GM12878 (cell line): ENCODE measurements around the gene OR12D2. TPM values are rescaled to one million over a fixed set of nuclear protein-coding genes. Genes with fewer than 3 reads are reported as not detected.
"Not testable (repeated sequence)": the region's sequence is repeated elsewhere in the genome, so short reads cannot be mapped to it uniquely, and the experiment has no call there.

Experiments used
- ATAC-seq: fragments of 200-7000 bp; cut with Tn5 transposase; 3 replicates; pipeline ENCODE4 v1.9.1; 2020; ENCODE audit warnings: mild to moderate bottlenecking, moderate library complexity
- Bru-seq: library from RNA; stranded (reverse); fragments of 400-500 nt; gene quantifications from one replicate; lab custom pipeline; 2021; lab: Mats Ljungman, UMichigan
- BruChase-seq, 2 experiments: library from RNA; stranded (reverse); fragments of 400-500 nt; gene quantifications; one replicate each; lab custom pipeline; 2021; lab: Mats Ljungman, UMichigan
- BruUV-seq: library from RNA; stranded (reverse); fragments of 400-500 nt; replicated peaks from 2 replicates; lab custom pipeline; 2021; lab: Mats Ljungman, UMichigan
- CTCF ChIA-PET: fragments of 300-600 bp; sonication (Branson Sonifier 250); formaldehyde crosslinking; extraction: SDS; loops from one replicate; lab custom pipeline; 2021; ENCODE audit warnings: inconsistent platforms; lab: Yijun Ruan, JAX
- POLR2A ChIA-PET: fragments of 350-600 bp; formaldehyde crosslinking; extraction: SDS; loops from one replicate; lab custom pipeline; 2021; ENCODE audit warnings: inconsistent platforms; lab: Charles Lee
- RAD21 ChIA-PET: fragments of 300-600 bp; sonication (Branson Sonifier 250); formaldehyde crosslinking; loops from one replicate; lab custom pipeline; 2023; ENCODE audit warnings: antibody characterized with exemption; ENCODE audit not compliant: unreplicated experiment; lab: Charles Lee
- SMC1A ChIA-PET: fragments of 300-600 bp; sonication (Branson Sonifier 250); formaldehyde crosslinking; loops from one replicate; lab custom pipeline; 2023; ENCODE audit not compliant: unreplicated experiment, uncharacterized antibody; lab: Charles Lee
- DNase-seq: peaks from one replicate; pipeline ENCODE4 v3.0.0-alpha.2; 2011; ENCODE audit warnings: low read depth, low spot score
- FAIRE-seq: peaks from 3 replicates; lab custom pipeline; 2011; peaks lifted over from hg19 to GRCh38; lab: Jason Lieb, UNC
- H2AFZ ChIP-seq: 2 replicates; pipeline ENCODE4 v1.6.0; 2011; ENCODE audit warnings: low read depth, low read length, control low read depth; ENCODE audit not compliant: control insufficient read depth
- H3K27ac ChIP-seq: 2 replicates; pipeline ENCODE4 v1.5.1; 2011; ENCODE audit warnings: control low read depth; ENCODE audit not compliant: control insufficient read depth, insufficient read depth
- H3K27me3 ChIP-seq, 2 experiments: replicated peaks in 1 of 2; 2 replicates each; pipeline versions ENCODE4 v1.6.0 to v1.6.1; 2011; ENCODE audit warnings: low read length in 1 of 2; ENCODE audit not compliant: control insufficient read depth in 2 of 2, insufficient read depth in 2 of 2
- H3K36me3 ChIP-seq, 2 experiments: 2 replicates each; pipeline ENCODE4 v1.5.1; 2011; ENCODE audit warnings: low read length in 1 of 2; ENCODE audit not compliant: control insufficient read depth in 2 of 2, insufficient read depth in 2 of 2
- H3K4me1 ChIP-seq: 2 replicates; pipeline ENCODE4 v1.6.1; 2011; ENCODE audit warnings: mild to moderate bottlenecking, low read length, moderate library complexity, mixed read lengths; ENCODE audit not compliant: control insufficient read depth, insufficient read depth
- H3K4me2 ChIP-seq: 2 replicates; pipeline ENCODE4 v1.6.0; 2011; ENCODE audit warnings: control low read depth; ENCODE audit not compliant: control insufficient read depth, insufficient read depth
- H3K4me3 ChIP-seq: fragments of 200-600 bp; sonication (generic); 2 replicates; pipeline ENCODE4 v1.5.1; 2016
- H3K79me2 ChIP-seq: 2 replicates; pipeline ENCODE4 v1.6.0; 2011; ENCODE audit warnings: low read length; ENCODE audit not compliant: control insufficient read depth, insufficient read depth
- H3K9ac ChIP-seq: 2 replicates; pipeline ENCODE4 v1.8.0; 2011; ENCODE audit warnings: low read length, control low read depth, mixed read lengths; ENCODE audit not compliant: control insufficient read depth, insufficient read depth
- H3K9me3 ChIP-seq: replicated peaks from 3 replicates; pipeline ENCODE4 v1.5.1; 2011; ENCODE audit warnings: mild to moderate bottlenecking, low read length; ENCODE audit not compliant: control insufficient read depth, insufficient read depth
- H4K20me1 ChIP-seq: 2 replicates; pipeline ENCODE4 v1.6.0; 2011; ENCODE audit not compliant: control insufficient read depth, insufficient read depth
- ASH2L ChIP-seq: fragments of 300-600, 200-600 bp; sonication (generic); IDR thresholded peaks from 2 replicates; pipeline ENCODE4 v1.6.1; 2017; ENCODE audit warnings: low read depth, mild to moderate bottlenecking, borderline replicate concordance
- CBX5 ChIP-seq: sonication (generic); IDR thresholded peaks from 2 replicates; pipeline ENCODE4 v1.6.1; 2016; ENCODE audit warnings: low read depth, moderate library complexity, mild to moderate bottlenecking, inconsistent platforms
- HDGF ChIP-seq: fragments of 450-650 bp; IDR thresholded peaks from 2 replicates; pipeline ENCODE4 v1.6.1; 2016; ENCODE audit warnings: antibody characterized with exemption
- SRF ChIP-seq, 2 experiments: IDR thresholded peaks; 2 replicates each; pipeline ENCODE4 v1.6.1; 2011; ENCODE audit warnings: low read depth in 2 of 2, low read length in 2 of 2, mild to moderate bottlenecking in 1 of 2, moderate library complexity in 1 of 2
- WGBS: methylation state at CpG from one replicate; pipeline ENCODE4 v1.1.6; 2016; ENCODE audit warnings: low lambda C conversion rate; ENCODE audit not compliant: insufficient replicate concordance, insufficient coverage; ENCODE audit errors: missing lambda C conversion rate; 5-methylcytosine and 5-hydroxymethylcytosine counted together
- in situ Hi-C: fragments of 300-500 bp; cut with MboI; formaldehyde crosslinking; loops from 9 replicates; pipeline ENCODE4 v1.14.3; 2018; ENCODE audit warnings: mixed read lengths
- intact Hi-C: fragments of 100-400 bp; cut with micrococcal nuclease; formaldehyde crosslinking; loops from one replicate; pipeline ENCODE4 v1.14.2; 2022; ENCODE audit not compliant: unreplicated experiment
- long read RNA-seq, 2 experiments: library from polyadenylated mRNA; unstranded; transcript quantifications; one replicate each; pipeline ENCODE4 v2.0.0, GENCODE V29; 2019 to 2020
- polyA minus RNA-seq, 3 experiments: library from RNA; depleted of rRNA, polyadenylated mRNA; stranded (reverse); fragments of >200 nt; gene quantifications; 2 replicates each; pipeline ENCODE4 v1.2.3, GENCODE V29; 2011
- polyA plus RNA-seq, 11 experiments: library from polyadenylated mRNA; depleted of rRNA in 4 of 11; unstranded in 6 of 11; stranded (reverse) in 5 of 11; fragments of >200 nt; fragmentation: Nextera tagmentation in 4 of 11; fragmentation: Illumina TruSeq in 1 of 11; extraction: Ambion mirVana in 4 of 11; extraction: Trizol in 1 of 11; gene quantifications; 1 replicate in 1 of 11; 2 replicates in 10 of 11; pipeline versions ENCODE4 v1.2.1 to v1.2.3, GENCODE V29; 2011 to 2016; ENCODE audit warnings: inconsistent platforms in 2 of 11, missing spikeins in 2 of 11, low read depth in 1 of 11
- total RNA-seq, 4 experiments: library from RNA; depleted of rRNA in 3 of 4; stranded (reverse); fragments of >200 nt in 3 of 4; fragmentation: Illumina TruSeq in 1 of 4; extraction: Trizol in 1 of 4; gene quantifications; 2 replicates each; pipeline versions ENCODE4 v1.2.1 to v1.2.3, GENCODE V29; 2013 to 2021
- TF ChIP-seq, protein P1 (sequence below): fragments of 450-650 bp; conservative IDR thresholded peaks from 2 replicates; pipeline ENCODE4 v1.6.1; 2017; ENCODE audit warnings: mild to moderate bottlenecking, moderate library complexity
- TF ChIP-seq, protein P2 (sequence below): fragments of 450-650 bp; IDR thresholded peaks from 2 replicates; pipeline ENCODE4 v1.6.1; 2016; ENCODE audit warnings: mild to moderate bottlenecking, moderate library complexity, borderline replicate concordance

Gene OR12D2, protein sequence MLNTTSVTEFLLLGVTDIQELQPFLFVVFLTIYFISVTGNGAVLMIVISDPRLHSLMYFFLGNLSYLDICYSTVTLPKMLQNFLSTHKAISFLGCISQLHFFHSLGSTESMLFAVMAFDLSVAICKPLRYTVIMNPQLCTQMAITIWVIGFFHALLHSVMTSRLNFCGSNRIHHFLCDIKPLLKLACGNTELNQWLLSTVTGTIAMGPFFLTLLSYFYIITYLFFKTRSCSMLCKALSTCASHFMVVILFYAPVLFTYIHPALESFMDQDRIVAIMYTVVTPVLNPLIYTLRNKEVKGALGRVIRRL
- not detected in 2 replicates for total RNA-seq (2013; cell fraction: nucleolus; rRNA removed)
- total RNA-seq (2014; rRNA removed): not detected in 2 replicates
- not detected in 2 replicates for total RNA-seq (2014; rRNA removed; fragmentation: Illumina TruSeq; extraction: Trizol)
- not detected in 2 replicates for total RNA-seq (2021)
- polyA plus RNA-seq (2011; ENCODE audit: low read depth): not detected
- not detected in 2 replicates for polyA plus RNA-seq (2011; rRNA removed)
- polyA plus RNA-seq (2011; cell fraction: cytosol; rRNA removed): not detected in 2 replicates
- not detected in 2 replicates for polyA plus RNA-seq (2011; cell fraction: nucleus; rRNA removed)
- polyA plus RNA-seq (2012): not detected in 2 replicates
- polyA plus RNA-seq (2014; fragmentation: Illumina TruSeq; extraction: Trizol): not detected in 2 replicates
- not detected for polyA plus RNA-seq (2014; fragmentation: Nextera tagmentation; extraction: Ambion mirVana)
- polyA plus RNA-seq (2014; rRNA removed): not detected in 2 replicates
- not detected for polyA plus RNA-seq (2016; fragmentation: Nextera tagmentation; extraction: Ambion mirVana)
- not detected in 2 replicates for polyA minus RNA-seq (2011; rRNA and poly(A)+ RNA removed)
- not detected in 2 replicates for polyA minus RNA-seq (2011; cell fraction: cytosol; rRNA and poly(A)+ RNA removed)
- polyA minus RNA-seq (2011; cell fraction: nucleus; rRNA and poly(A)+ RNA removed): not detected in 2 replicates
- percentile 16 among the genes with signal in this experiment for Bru-seq, nascent RNA
- BruChase-seq, experiment 1, labeled RNA remaining after a 6-hour chase: not detected
- not detected for BruChase-seq, experiment 2, labeled RNA remaining after a 2-hour chase
- long read RNA-seq, experiment 1: 0 reads
- long read RNA-seq, experiment 2: 0 reads

DNA sequence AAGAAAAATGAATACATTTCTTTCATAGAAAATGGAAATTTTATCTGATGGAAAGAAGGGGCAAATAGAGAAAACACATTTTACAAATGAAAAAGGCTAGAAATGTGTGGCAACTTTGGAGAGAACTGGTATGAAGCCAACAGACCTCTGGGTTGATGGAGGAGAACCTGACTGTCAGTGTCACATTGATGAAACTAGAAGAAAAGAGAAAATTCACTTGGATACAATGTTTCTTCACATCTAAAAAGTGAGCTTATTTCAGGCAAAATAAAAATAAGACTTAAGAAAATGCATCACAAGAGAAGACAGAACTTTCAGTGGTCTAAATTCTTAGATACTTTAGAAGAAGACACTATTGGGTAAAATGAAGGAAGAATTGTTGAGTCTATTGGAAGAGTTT, at the start of gene OR12D2:
Gene OR12D2 (plus strand): TSS at position 301 of the 400 bp plus-strand sequence. CDS start 1,069 bp downstream, outside the sequence.
- H3K27me3 ChIP-seq: no peaks in the 10 kb centered on the region
- no peaks in the 10 kb centered on the region for H3K79me2 ChIP-seq
- no peak within 1 kb of the TSS for H3K4me3 ChIP-seq
- CTCF ChIA-PET: no interaction called here
- H3K9ac ChIP-seq: no peak within 1 kb of the TSS
- SMC1A ChIA-PET: no interaction called here
- TF ChIP-seq CBX5 (no peak), SRF (IDR thresholded peaks at IDR 0.05; ENCODE audit: low read depth in 2 of 2, low read length in 2 of 2) (no peak), HDGF (no peak), ASH2L (no peak)
- TF ChIP-seq, protein P1, sequence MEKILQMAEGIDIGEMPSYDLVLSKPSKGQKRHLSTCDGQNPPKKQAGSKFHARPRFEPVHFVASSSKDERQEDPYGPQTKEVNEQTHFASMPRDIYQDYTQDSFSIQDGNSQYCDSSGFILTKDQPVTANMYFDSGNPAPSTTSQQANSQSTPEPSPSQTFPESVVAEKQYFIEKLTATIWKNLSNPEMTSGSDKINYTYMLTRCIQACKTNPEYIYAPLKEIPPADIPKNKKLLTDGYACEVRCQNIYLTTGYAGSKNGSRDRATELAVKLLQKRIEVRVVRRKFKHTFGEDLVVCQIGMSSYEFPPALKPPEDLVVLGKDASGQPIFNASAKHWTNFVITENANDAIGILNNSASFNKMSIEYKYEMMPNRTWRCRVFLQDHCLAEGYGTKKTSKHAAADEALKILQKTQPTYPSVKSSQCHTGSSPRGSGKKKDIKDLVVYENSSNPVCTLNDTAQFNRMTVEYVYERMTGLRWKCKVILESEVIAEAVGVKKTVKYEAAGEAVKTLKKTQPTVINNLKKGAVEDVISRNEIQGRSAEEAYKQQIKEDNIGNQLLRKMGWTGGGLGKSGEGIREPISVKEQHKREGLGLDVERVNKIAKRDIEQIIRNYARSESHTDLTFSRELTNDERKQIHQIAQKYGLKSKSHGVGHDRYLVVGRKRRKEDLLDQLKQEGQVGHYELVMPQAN: no peak
- TF ChIP-seq, protein P2, sequence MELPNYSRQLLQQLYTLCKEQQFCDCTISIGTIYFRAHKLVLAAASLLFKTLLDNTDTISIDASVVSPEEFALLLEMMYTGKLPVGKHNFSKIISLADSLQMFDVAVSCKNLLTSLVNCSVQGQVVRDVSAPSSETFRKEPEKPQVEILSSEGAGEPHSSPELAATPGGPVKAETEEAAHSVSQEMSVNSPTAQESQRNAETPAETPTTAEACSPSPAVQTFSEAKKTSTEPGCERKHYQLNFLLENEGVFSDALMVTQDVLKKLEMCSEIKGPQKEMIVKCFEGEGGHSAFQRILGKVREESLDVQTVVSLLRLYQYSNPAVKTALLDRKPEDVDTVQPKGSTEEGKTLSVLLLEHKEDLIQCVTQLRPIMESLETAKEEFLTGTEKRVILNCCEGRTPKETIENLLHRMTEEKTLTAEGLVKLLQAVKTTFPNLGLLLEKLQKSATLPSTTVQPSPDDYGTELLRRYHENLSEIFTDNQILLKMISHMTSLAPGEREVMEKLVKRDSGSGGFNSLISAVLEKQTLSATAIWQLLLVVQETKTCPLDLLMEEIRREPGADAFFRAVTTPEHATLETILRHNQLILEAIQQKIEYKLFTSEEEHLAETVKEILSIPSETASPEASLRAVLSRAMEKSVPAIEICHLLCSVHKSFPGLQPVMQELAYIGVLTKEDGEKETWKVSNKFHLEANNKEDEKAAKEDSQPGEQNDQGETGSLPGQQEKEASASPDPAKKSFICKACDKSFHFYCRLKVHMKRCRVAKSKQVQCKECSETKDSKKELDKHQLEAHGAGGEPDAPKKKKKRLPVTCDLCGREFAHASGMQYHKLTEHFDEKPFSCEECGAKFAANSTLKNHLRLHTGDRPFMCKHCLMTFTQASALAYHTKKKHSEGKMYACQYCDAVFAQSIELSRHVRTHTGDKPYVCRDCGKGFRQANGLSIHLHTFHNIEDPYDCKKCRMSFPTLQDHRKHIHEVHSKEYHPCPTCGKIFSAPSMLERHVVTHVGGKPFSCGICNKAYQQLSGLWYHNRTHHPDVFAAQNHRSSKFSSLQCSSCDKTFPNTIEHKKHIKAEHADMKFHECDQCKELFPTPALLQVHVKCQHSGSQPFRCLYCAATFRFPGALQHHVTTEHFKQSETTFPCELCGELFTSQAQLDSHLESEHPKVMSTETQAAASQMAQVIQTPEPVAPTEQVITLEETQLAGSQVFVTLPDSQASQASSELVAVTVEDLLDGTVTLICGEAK: no peak
- DNase-seq: no peak
- no peaks in the 10 kb centered on the region for H3K4me1 ChIP-seq
- no peak within 1 kb of the TSS for H3K27ac ChIP-seq
- intact Hi-C loops: no loop called here
- H3K4me2 ChIP-seq: no peak within 1 kb of the TSS
- H2AFZ ChIP-seq: no peak within 1 kb of the TSS
- no TSS peak for BruUV-seq
- RAD21 ChIA-PET: no interaction called here
- H3K36me3 ChIP-seq: no peaks in the 10 kb centered on the region
- in situ Hi-C loops: no loop called here
- no peaks in the 10 kb centered on the region for H3K9me3 ChIP-seq
- ATAC-seq: no peak
- FAIRE-seq: no peak
- POLR2A ChIA-PET: no interaction called here
- H4K20me1 ChIP-seq: no peaks in the 10 kb centered on the region

DNA sequence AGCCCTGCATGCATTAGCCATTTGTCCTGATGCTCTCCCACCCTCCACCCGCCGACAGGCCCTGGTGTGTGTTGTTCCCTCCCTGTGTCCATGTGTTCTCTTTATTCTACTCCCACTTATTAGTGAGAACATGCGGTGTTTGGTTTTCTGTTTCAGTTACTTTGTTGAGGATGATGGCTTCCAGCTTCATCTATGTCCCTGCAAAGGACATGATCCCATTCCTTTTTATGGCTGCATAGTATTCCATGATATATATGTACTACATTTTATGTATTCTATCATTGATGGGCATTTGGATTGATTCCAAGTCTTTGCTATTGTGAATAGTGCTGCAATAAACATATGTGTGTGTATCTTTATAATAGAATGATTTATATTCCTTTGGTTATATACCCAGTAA, 46.1 kb upstream of the OR12D2 start:
- H3K9me3 ChIP-seq, in situ Hi-C loops, FAIRE-seq, H3K36me3 ChIP-seq, ATAC-seq, H3K27ac ChIP-seq, H4K20me1 ChIP-seq, H3K9ac ChIP-seq, RAD21 ChIA-PET, CTCF ChIA-PET, H3K4me1 ChIP-seq, H3K79me2 ChIP-seq, intact Hi-C loops, H3K27me3 ChIP-seq, DNase-seq, H2AFZ ChIP-seq, H3K4me2 ChIP-seq, POLR2A ChIA-PET, H3K4me3 ChIP-seq, BruUV-seq: not testable (repeated sequence)
- SMC1A ChIA-PET: interaction anchor here (0.5 kb wide), 1 partner anchor 847 kb away, joined by 3 read pairs; no protein-coding TSS in a partner anchor
- WGBS: 6% methylated on average over 3 of the region's 3 CpGs
